GM12891 (cell line): ENCODE data around the gene LCE2B.

Source experiments
- POLR2A ChIP-seq: IDR thresholded peaks from 2 replicates; pipeline ENCODE4 v1.6.1; 2011; ENCODE audit warnings: low read depth, low read length, control low read depth
- POLR2AphosphoS5 ChIP-seq: IDR thresholded peaks from 2 replicates; pipeline ENCODE4 v1.6.1; 2011; ENCODE audit warnings: low read depth, low read length, control low read depth

- TF ChIP-seq POLR2A (no peak), POLR2AphosphoS5 (no peak)
These were observed 31.8 kb upstream of the LCE2B start for GRCh38 chr1:152654110-152654509.
